Raji (cell line): ENCODE measurements around the gene HEMGN.

ENCODE experiments used
- POLR2A ChIP-seq: IDR thresholded peaks from 2 replicates; pipeline ENCODE4 v1.6.1; 2011; ENCODE audit warnings: low read depth, low read length, control low read depth; ENCODE audit not compliant: insufficient read depth

HEMGN gene

GRCh38 chr9:97944612-97945011 lies 6.6 kb upstream of the HEMGN start:
- TF ChIP-seq POLR2A: no peak

- no peak for TF ChIP-seq POLR2A
Observed at GRCh38 chr9:97943308-97943855, 5.4 kb upstream of the HEMGN start.

- TF ChIP-seq POLR2A: no peak
Observed at GRCh38 chr9:97941323-97941722, 3.4 kb upstream of the HEMGN start.

- TF ChIP-seq POLR2A: no peak
Observed at GRCh38 chr9:97940741-97941140, 2.8 kb upstream of the HEMGN start.

GRCh38 chr9:97940233-97940632 lies 2.3 kb upstream of the HEMGN start:
- TF ChIP-seq POLR2A: no peak

GRCh38 chr9:97936998-97937397 lies 974 bp downstream of the HEMGN start:
- no peak for TF ChIP-seq POLR2A

GRCh38 chr9:97935276-97935675 lies 2.7 kb downstream of the HEMGN start:
- TF ChIP-seq POLR2A: no peak; the same call in 1 of the 2 replicates

- TF ChIP-seq POLR2A: peak; percentile 62
Observed at GRCh38 chr9:97934321-97935115, 3.5 kb downstream of the HEMGN start.

GRCh38 chr9:97933297-97933998 lies 4.5 kb downstream of the HEMGN start:
- TF ChIP-seq POLR2A: no peak

- TF ChIP-seq POLR2A: no peak
Observed at GRCh38 chr9:97930972-97931371, 7.0 kb downstream of the HEMGN start.

GRCh38 chr9:97928986-97929604 lies 8.9 kb downstream of the HEMGN start:
- TF ChIP-seq POLR2A: no peak

- no peak for TF ChIP-seq POLR2A
Observed at GRCh38 chr9:97925497-97926334, 12.3 kb downstream of the HEMGN start.

GRCh38 chr9:97924386-97924785 lies 13.6 kb downstream of the HEMGN start:
- peak; percentile 44; the same call in 1 of the 2 replicates for TF ChIP-seq POLR2A

- no peak for TF ChIP-seq POLR2A
Observed at GRCh38 chr9:97923529-97924108, 14.4 kb downstream of the HEMGN start.
